Testis (tissue), 2 donors: ENCODE measurements around the gene SYNRG.

Source experiments
- POLR2A ChIP-seq: fragments of 450-650 bp; IDR thresholded peaks from one replicate; pipeline ENCODE4 v1.6.1; 2017; ENCODE audit warnings: antibody characterized with exemption, mild to moderate bottlenecking, moderate library complexity
- TF ChIP-seq, protein P1 (sequence below), 3 experiments: fragments of 450-650 bp in 2 of 3; fragments of 200-600 bp in 1 of 3; sonication (generic) in 1 of 3; IDR thresholded peaks; one replicate each; pipeline ENCODE4 v1.5.1; 2016 to 2019; ENCODE audit warnings: antibody characterized with exemption in 3 of 3, mild to moderate bottlenecking in 2 of 3, moderate library complexity in 1 of 3

DNA sequence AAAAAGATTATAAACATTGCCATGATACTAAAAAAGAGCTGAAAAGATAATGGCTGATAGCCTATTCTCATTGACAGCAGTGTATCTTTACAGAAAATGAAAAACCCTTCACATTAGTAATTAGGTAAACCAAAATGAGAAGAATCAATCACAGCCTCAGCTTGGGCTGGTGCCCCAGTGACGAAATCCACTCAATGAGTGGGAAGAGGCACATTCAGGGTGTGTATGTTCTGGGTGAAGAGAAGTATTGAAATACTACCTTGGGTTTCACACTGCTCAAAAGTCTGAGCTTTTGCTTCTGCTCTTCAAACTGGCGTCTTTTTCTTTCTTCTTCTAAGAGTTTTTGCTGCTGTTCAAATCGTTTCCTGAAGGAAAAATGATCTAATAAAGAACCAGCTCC, 24.2 kb downstream of the SYNRG start:
- TF ChIP-seq, protein P1, sequence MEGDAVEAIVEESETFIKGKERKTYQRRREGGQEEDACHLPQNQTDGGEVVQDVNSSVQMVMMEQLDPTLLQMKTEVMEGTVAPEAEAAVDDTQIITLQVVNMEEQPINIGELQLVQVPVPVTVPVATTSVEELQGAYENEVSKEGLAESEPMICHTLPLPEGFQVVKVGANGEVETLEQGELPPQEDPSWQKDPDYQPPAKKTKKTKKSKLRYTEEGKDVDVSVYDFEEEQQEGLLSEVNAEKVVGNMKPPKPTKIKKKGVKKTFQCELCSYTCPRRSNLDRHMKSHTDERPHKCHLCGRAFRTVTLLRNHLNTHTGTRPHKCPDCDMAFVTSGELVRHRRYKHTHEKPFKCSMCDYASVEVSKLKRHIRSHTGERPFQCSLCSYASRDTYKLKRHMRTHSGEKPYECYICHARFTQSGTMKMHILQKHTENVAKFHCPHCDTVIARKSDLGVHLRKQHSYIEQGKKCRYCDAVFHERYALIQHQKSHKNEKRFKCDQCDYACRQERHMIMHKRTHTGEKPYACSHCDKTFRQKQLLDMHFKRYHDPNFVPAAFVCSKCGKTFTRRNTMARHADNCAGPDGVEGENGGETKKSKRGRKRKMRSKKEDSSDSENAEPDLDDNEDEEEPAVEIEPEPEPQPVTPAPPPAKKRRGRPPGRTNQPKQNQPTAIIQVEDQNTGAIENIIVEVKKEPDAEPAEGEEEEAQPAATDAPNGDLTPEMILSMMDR (IDR thresholded peaks at IDR 0.05) = no peak
- TF ChIP-seq POLR2A = no peak
